GM19351 (cell line): ENCODE measurements around the gene DNAH6.
A peak's percentile ranks its signal among the peaks of the same experiment; 100 is the strongest.
"Not testable (repeated sequence)": the region's sequence is repeated elsewhere in the genome, so short reads cannot be mapped to it uniquely, and the experiment has no call there.

Experiments used
- ATAC-seq: cut with Tn5 transposase; IDR thresholded peaks from one replicate; pipeline ENCODE4 v1.9.1; 2021; ENCODE audit warnings: mild to moderate bottlenecking, moderate library complexity; ENCODE audit not compliant: unreplicated experiment

DNAH6 gene, protein sequence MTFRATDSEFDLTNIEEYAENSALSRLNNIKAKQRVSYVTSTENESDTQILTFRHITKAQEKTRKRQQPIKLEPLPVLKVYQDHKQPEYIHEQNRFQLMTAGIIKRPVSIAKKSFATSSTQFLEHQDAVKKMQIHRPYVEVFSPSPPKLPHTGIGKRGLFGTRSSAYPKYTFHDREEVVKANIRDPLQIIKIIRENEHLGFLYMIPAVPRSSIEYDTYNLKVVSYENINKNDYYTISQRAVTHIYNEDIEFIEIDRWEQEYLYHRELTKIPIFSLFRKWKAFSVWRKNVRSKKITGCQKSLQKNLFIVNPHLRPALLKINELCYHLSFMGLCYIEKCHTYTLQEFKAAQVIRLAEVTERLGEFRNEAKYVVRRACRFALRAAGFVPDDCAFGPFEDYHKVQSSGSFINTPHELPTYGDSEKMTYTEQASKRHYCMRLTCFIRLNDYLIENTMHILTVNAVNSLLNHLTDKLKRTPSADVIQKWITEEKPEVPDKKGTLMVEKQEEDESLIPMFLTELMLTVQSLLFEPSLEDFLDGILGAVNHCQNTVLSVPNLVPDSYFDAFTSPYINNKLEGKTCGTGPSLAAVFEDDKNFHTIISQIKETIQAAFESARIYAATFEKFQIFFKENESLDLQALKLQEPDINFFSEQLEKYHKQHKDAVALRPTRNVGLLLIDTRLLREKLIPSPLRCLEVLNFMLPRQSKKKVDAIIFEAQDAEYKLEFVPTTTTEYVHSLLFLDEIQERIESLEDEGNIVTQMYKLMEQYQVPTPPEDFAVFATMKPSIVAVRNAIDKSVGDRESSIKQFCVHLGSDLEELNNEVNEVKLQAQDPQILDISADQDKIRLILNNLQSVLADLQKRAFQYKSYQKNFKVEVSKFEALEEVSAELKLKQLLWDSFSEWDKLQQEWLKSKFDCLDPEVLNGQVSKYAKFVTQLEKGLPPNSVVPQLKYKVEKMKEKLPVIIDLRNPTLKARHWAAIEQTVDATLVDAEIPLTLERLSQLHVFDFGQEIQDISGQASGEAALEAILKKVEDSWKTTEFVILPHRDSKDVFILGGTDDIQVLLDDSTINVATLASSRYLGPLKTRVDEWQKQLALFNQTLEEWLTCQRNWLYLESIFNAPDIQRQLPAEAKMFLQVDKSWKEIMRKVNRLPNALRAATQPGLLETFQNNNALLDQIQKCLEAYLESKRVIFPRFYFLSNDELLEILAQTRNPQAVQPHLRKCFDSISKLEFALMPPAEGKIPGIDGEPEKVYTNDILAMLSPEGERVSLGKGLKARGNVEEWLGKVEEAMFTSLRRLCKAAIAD (N-terminal part only)

DNA sequence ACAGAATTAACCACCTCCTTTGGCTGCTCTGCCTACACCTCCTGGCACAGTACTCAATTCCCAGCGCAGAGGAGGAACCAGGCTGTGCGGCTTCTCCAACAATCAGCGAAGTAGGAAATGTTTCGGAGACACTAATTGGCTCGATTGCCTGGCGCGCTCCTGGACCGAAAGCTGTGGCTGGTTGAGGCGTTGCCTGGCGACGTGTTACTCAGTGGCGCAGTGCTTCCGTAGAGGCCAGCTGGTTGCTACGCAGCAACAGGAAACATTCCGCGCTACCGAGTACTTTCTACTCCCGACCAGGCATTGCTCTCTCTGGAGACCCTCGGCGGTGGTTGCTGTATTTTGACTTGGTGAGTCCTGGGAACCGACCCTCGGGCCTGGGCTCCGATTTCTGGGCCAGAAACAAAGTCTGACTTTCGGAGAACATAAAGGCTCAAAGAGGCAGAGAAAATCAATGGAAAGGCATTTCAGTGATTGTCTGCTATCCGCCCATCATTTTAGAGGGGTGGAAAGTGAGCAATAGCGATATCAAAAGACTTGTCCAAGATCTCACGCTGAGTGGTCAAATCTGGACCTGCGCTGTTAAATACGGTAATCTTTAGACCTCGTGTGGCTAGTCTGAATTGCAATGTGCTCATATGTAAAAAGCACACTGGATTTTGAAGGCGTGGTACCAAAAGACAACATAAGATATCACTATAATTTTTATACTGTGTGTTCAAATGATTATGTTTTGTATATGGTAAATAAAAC, at the start of gene DNAH6:
Gene DNAH6, plus strand, starts transcription at position 265 of the 753 bp plus-strand sequence. CDS start 1,329 bp downstream, outside the sequence.
- ATAC-seq = peak; percentile 88

DNA sequence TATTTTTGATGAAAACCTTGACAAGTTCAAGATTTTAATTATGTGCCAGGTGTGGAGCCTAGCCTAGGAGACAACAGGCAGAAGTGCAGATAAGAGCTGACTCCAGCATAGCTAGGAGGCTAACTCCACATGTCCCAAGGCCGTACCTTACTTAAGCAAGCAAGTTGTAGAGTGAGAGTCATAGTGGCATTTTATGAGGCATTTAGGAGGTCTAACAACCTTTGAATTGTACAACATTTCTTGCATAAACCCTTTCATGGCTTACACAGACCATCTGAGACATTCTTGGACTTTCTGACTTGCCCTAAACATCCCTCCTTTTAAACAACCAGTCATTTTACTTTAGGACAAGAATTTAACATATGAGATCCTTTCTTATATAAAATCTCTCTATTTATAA, 48.9 kb upstream of the DNAH6 start:
- no peak for ATAC-seq

DNA sequence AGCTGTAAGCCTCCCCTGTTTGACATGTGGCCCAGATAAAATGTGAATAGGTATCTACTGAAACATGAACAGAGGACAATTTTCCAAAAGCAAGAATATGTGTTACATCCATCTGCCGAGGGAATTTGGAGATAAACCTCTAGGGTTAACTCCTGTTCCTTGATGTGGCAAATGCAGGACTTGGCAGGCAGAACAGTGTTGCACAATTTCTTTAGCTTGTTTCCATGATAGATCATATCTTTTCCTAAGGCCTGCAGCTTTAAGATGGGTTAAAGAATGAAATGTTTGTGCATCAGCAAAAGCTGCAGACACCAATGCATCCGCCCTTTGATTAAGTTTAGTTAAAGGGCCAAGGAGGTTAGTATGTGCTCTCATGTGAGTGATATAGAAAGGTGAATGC, 43.9 kb upstream of the DNAH6 start:
- ATAC-seq = not testable (repeated sequence)

DNA sequence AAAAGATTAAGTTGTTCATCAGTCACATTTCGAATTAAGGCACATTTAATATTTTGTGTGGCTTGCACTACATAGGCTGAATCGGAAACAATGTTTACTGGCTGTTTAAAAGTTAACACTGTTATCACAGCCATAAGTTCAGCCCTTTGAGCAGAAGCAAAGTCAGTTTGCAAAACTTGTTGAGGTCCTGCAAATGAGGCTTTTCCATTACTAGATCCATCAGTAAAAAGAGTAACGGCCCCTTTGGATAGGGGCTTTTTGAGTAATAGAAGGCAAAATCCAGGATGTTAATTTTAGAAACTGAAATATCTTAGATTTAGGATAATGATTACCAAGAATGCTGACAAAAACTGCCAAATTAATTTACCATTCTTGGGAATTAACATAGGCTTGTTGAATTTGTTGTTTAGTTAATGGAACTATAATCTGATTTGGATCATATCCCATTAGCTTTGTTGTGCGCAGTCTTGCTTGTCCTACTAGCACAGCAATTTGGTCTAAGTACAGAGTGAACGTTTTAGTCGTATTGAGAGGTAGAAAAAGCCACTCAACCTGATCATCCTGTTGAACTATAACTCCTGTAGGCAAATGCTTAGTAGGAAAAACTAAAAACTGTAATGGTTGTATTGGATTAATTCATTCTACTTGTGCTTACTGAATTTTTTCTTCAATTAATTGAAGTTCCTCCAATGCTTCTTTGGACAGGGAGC, 43.3 kb upstream of the DNAH6 start:
- no peak for ATAC-seq

DNA sequence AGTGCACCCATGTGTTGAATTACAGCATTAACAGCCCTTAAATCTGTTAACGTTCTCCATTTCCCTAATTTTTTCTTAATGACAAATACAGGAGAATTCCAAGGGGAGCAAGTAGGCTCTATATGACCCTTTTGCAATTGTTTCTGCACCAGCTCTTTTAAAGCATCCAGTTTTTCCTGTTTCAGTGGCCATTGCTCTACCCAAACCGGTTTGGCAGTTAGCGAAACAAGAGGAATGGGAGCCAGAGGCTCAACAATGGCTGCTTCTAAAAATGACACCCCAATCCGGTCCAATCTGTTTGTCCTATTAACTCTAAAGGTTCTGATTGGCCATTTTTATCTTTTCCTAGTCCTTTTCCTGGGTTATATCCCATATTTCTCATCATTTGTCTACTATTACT, 42.1 kb upstream of the DNAH6 start:
- ATAC-seq = no peak

DNA sequence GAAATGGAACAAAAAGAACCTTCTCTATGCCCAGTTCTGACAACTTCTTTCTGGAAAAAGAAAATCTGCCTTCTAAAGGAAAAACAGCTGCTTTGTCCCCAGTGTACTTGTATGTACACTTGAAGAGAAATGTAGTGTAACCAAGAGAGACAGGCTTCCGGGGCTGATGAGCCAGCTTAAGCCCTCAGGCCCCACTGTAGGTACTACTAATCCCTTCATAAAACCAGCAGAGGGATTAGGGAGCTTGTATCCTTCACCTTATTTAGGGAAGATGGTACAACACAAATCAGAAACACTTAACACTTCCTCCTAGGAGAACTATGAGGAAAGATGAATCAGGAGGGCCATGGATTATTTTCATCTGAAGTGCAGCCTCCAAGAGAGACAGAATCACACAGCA, 38.4 kb upstream of the DNAH6 start:
- no peak for ATAC-seq

DNA sequence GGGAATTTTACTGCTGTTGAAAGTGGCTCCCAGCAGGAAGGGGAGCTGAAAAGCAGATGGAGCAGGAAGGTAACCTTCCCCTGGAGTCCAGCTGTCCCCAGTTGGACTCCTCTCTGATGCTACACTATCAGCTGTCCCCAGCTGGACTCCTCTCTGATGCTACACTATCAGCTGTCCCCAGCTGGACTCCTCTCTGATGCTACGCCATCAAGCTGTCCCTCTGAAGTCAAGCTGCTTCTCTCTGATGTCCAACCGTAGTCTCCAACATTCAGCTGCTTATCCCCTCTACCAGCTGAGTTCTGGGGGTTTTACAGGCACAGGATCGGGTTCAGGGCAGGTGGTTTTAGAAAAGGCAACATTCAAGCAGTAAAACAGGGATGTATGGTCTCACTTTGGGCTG, 37.4 kb upstream of the DNAH6 start:
- no peak for ATAC-seq

DNA sequence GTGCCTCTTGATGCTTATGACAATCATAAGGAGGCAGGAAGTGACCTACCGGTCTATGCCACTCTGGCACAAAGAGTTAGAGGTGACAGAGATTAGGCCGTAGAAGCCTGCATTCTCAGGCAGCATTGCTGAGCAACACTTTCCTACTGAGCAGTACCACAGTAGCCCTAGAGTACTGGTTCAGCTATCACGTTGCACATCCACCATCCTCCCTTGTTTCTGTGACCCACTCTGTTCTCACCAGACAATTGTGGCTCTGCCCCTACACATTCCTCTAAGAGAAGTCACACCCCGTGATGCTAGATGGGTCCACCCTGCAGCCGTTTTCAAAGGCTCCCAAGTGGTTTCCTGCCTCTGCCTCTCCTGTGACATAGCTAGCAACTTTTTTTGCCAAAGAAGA, 34.6 kb upstream of the DNAH6 start:
- no peak for ATAC-seq

DNA sequence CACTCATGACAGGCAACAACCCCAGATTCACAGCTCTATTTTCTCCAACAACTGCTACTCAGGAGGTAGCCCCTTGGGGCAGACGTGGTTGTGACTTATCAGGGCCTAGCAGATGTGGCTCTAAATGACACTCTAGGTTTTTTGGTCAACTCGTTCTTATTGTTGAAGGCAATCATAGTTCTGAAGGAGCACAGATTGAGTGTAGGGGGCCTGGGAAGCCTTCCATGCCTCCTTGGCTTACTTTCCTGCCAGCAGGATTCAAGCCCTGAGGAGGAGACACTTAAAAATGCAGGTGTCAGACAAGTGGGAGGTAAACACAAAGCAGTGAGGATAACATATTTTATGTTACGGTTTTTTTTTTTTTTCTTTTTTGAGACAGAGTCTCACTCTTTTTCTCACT, 33.7 kb upstream of the DNAH6 start:
- no peak for ATAC-seq

DNA sequence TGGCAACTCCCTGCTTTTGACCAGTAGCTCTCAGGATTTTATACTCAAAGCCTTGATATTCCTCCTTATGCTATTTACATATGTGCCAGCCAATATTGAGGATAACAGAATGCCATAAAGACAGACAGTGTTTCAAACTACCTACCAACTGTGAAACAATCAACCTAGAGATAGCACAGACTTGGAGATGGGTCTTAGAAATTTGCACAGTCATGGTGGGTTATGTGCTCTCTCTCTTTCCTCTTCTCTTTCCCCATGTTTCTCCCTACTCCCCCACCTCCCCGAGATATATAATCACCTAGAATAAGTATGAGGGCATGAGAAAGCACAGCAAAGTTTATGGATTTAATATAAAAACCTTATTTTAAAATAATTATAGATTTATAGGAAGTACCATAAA, 33.0 kb upstream of the DNAH6 start:
- no peak for ATAC-seq

DNA sequence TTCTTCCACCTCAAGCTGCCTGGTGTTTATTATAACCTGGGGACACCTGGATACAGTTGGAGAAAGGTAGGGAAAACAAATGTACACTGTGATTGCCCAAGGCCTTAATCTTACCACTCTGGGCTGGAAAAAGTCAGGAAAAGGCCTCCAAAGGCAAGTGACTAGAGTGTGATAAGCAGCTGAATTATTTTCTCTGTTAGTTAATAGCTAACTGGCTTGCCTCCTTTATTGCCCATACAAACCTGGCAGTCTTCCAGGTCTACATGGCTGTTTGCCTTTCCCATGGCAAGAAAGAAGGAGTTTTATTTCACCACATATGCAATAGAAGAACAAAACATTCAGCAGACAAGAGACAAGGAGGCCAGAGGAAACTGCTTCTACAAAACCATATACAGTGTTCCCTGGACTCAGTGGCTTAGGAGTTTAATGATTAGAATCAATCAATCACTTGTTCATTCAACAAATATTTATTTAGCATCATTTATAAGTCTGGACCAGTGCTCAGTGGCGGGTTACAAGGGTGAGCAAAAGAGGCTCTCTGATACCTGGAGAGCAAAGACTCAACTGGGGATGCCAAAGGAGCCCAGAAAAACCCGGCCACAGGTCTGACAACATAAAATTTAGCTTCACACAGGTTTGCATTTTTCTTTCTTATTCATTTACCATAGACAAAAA, 29.7 kb upstream of the DNAH6 start:
- no peak for ATAC-seq

DNA sequence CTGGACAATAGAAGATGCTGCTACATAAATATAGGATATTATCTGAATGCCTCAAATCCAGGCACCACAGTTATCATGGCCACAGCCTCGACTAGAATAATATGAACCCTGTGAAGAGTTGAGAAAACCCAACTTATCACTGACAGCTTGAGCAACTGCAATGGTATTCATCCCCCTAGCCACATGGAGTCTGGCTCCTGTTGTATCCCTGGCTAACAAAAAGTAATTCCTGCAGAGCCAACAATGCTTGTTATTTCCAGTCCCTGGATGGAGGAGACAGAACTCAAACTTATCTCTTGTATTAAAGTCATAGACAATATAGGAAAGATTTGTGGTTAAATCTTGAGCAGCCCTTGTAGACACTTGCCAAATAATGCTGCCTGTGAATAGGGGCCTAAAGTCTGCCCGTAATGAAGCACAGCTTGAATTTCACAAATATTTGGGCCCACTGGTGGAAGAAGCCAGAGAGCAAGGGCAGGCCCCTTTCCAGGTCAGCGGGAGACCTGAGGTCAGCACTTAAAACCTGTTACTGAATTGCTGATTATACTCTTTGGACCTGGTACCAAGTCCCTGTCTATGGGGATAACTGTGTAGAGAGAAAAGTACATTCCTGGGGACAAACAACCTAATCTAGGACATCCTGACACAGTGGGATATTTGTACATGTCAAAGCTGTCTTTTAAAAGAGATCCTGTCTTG, 28.9 kb upstream of the DNAH6 start:
- ATAC-seq = no peak

DNA sequence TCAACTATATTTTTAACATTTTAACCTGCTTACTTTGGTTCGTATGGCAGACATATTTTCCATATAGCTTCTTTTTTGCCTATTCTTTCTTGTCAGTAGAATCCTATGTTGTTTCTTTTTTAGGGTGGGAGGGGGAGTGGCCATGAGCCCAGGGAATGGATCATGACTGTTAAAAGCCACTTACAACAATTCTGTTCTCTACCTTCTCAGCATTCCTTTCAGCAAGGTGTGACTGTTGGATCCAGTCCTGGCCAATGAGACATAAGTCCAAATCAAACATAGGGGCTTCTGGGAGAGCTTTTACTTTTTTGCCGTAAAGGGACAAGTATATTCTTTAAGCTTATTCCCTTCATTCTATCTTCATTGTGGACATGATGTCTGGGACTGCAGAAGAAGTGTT, 25.0 kb upstream of the DNAH6 start:
- no peak for ATAC-seq

DNA sequence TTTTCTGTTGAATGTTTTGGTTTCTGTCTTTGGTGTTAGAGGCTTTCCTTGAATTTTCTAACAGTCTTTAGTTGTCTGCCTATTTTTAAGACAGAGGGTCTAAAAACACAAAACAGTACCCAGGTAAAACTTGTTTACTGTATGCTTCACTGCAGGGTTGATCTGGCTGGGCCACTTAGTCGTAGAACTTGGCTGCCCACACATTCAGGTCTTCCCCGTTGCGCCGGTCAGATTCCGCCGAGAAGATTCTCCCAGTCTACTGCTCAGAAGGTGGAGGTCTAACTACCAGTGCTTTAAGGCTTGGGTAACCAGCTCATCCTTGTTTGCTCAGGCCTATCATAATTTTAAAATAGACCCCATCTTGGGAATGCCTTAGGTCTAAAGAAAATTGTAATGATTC, 24.6 kb upstream of the DNAH6 start:
- ATAC-seq = no peak

DNA sequence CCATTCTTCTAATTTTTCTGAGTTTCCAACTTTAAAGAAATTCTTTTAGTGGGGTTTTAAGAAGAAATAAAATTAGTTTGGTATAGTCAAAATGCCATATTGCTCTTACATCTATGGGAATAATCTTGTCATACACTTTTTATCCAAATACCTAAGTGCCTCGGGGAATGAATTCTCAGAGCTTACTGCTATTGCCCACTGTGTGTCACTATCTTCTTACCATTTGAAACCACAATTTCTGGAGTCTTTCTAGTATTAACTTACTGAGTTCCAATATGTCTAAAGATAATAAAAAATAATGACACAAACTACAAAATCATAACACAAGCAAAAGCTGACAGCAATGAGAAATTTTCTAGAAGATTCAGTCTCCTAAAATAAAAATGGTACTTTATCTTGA, 23.7 kb upstream of the DNAH6 start:
- ATAC-seq = no peak

DNA sequence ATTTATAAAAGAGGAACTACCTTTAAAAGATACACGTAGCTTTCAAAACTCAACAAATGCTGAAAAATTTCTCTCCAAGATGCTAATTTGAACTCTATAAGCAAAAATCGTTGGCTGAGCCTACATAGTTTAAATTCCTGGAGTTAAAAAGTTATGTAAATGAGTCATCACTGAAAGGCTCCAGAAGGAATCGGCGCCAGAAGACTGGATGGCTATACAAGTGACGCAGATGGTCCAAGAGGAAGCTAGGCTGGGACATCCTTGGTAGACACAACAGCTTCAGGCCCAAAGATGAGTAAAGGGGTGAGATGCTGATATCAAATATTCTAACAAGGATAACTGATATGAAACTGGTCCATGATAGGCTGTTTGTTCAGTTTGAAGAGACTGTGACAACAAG, 22.8 kb upstream of the DNAH6 start:
- ATAC-seq = no peak

DNA sequence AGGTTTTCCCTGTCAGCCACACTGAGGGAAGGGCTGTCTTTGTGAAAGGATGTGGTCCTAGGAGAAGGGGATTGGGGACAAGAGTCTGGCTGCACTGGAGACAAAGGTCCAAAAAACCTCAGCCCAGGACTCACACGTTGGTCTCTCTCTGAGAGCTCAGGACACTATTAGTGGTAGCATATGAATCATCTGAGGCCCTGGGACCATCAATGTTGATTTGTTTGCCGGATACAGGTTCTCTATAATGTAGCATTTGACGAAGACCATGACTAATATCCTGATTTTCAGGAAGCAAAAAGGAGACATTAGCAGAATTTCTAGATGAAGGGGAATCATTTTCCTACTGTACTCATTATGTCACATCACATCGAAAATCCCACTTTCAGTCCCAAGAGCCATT, 22.2 kb upstream of the DNAH6 start:
- no peak for ATAC-seq

DNA sequence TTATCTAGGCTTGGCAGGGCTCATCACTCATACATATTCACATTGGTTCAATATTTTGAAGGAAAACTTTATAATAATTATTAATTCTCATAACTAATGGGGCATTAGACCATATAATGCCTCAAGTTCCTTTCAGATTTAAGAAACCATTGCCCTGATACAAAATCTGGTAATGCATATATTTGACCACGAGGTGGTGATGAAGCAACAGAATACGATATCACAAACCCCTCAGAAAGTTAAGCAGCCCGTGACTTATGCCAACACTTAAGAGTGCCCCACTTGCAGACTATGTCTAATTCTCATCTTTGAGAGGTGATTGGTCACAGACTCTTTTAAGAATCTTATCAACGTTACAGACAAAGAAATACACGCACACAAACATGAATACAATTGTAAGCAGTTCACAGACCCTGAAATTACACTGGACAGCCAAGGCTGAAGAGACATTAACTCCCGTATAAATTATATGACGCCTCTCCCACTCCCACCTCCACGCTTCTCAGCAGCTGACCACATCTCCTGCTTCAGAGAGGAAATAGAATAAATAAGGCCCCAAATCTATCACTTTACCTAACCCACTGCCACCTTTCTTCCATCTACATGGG, 20.7 kb upstream of the DNAH6 start:
- ATAC-seq = peak; percentile 81
